Measurements from ENCODE around the gene NLN. TPM values are rescaled to one million over a fixed set of nuclear protein-coding genes. Genes with fewer than 3 reads are reported as not detected.

Gene NLN
- total and polyA plus RNA-seq, 2 donors (not counting 1 experiment from before 2014, with no cell fraction given) = 29.2 to 33.7 TPM

DNA sequence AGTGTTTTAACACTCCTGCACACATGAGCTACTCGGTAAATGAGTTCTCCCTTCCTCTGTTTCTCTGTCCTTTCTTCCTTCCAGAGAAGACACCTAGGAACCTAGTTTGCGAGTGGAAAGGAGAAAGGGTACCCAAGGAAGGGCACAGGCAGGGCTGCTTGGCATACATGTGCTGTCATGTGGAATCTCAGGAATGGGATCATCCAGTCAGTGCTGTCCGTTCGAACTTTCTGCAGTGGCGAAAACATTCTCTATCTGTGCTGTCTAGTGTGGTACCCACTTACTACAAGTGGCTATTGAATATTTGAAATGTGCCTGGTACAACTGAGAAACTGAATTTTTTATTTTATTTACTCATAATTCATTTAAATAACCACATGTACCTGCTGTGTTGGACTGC, 28.0 kb downstream of the NLN start:
- no peak overlapping the region for H3K9ac ChIP-seq (ENCODE audit: insufficient read depth, low read length)
- H3K27me3 ChIP-seq (ENCODE audit: control insufficient read depth, insufficient read depth, low read length) = no peaks in the 10 kb centered on the region
- no peaks in the 10 kb centered on the region for H4K20me1 ChIP-seq (ENCODE audit: control insufficient read depth, extremely low read depth, insufficient read depth, low read length)
- H3K4me1 ChIP-seq (ENCODE audit: control insufficient read depth, extremely low read depth, insufficient read depth, low read length) = no peaks in the 10 kb centered on the region
- no peak overlapping the region for H3K4me2 ChIP-seq (ENCODE audit: extremely low read depth, insufficient read depth, low read length)
- TF ChIP-seq, protein P1, sequence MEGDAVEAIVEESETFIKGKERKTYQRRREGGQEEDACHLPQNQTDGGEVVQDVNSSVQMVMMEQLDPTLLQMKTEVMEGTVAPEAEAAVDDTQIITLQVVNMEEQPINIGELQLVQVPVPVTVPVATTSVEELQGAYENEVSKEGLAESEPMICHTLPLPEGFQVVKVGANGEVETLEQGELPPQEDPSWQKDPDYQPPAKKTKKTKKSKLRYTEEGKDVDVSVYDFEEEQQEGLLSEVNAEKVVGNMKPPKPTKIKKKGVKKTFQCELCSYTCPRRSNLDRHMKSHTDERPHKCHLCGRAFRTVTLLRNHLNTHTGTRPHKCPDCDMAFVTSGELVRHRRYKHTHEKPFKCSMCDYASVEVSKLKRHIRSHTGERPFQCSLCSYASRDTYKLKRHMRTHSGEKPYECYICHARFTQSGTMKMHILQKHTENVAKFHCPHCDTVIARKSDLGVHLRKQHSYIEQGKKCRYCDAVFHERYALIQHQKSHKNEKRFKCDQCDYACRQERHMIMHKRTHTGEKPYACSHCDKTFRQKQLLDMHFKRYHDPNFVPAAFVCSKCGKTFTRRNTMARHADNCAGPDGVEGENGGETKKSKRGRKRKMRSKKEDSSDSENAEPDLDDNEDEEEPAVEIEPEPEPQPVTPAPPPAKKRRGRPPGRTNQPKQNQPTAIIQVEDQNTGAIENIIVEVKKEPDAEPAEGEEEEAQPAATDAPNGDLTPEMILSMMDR (conservative IDR thresholded peaks at IDR 0.05 in 1 of 2, IDR thresholded peaks at IDR 0.05 in 1 of 2; ENCODE audit: low read depth in 1 of 2, low read length in 2 of 2) = no peak
- no peak for TF ChIP-seq EZH2 (IDR thresholded peaks at IDR 0.05; ENCODE audit: low read length, missing control alignments)
- H3K36me3 ChIP-seq (ENCODE audit: control insufficient read depth, insufficient read depth, low read length) = no peaks in the 10 kb centered on the region
- peaks cover 2% of the 10 kb centered on the region for H3K79me2 ChIP-seq (ENCODE audit: control insufficient read depth, insufficient read depth, low read length)
- no peak overlapping the region for H2AFZ ChIP-seq (ENCODE audit: low read length)
- no peak overlapping the region for H3K4me3 ChIP-seq (replicated peaks in 1 of 4; ENCODE audit: control extremely low read depth in 1 of 4, insufficient read depth in 1 of 4, low read depth in 3 of 4, low read length in 4 of 4)
- no peak for DNase-seq (ENCODE audit: low read depth in 2 of 2)
- no peak overlapping the region for H3K27ac ChIP-seq (ENCODE audit: insufficient read depth, low read length)
- H3K9me3 ChIP-seq (ENCODE audit: control insufficient read depth, insufficient read depth, low read depth, low read length) = no peaks in the 10 kb centered on the region

DNA sequence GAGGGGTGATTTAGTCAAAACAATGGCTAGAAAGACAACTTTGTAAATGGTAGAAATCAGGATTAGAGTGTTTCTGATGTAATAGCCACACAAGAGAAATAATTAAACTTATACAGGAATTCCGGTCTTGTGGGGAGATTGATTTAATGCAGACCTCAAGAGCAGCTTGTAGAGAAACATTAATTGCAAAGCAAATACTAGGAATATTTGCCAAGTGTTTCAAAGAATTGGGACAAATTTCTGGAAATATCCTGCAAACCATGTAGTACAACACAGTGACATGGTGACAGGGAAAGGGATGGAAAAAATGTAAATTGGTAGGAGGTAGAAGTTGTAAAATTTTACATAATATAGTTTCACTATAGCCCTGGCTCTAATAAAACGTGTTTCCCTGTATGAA, 28.9 kb downstream of the NLN start:
- Histone ChIP-seq H3K4me1 (ENCODE audit: control insufficient read depth, extremely low read depth, insufficient read depth, low read length) (no peaks in the 10 kb centered on the region), H2AFZ (ENCODE audit: low read length) (no peak overlapping the region), H4K20me1 (ENCODE audit: control insufficient read depth, extremely low read depth, insufficient read depth, low read length) (no peaks in the 10 kb centered on the region), H3K79me2 (ENCODE audit: control insufficient read depth, insufficient read depth, low read length) (no peaks in the 10 kb centered on the region), H3K36me3 (ENCODE audit: control insufficient read depth, insufficient read depth, low read length) (no peaks in the 10 kb centered on the region), H3K4me2 (ENCODE audit: extremely low read depth, insufficient read depth, low read length) (no peak overlapping the region), H3K9me3 (ENCODE audit: control insufficient read depth, insufficient read depth, low read depth, low read length) (no peaks in the 10 kb centered on the region), H3K4me3 (replicated peaks in 1 of 4; ENCODE audit: control extremely low read depth in 1 of 4, insufficient read depth in 1 of 4, low read depth in 3 of 4, low read length in 4 of 4) (no peak overlapping the region), H3K27ac (ENCODE audit: insufficient read depth, low read length) (no peak overlapping the region), H3K9ac (ENCODE audit: insufficient read depth, low read length) (no peak overlapping the region), H3K27me3 (ENCODE audit: control insufficient read depth, insufficient read depth, low read length) (no peaks in the 10 kb centered on the region)
- no peak for TF ChIP-seq EZH2 (IDR thresholded peaks at IDR 0.05; ENCODE audit: low read length, missing control alignments)
- TF ChIP-seq, protein P1 (conservative IDR thresholded peaks at IDR 0.05 in 1 of 2, IDR thresholded peaks at IDR 0.05 in 1 of 2; ENCODE audit: low read depth in 1 of 2, low read length in 2 of 2) = no peak
- DNase-seq (ENCODE audit: low read depth in 2 of 2) = no peak

DNA sequence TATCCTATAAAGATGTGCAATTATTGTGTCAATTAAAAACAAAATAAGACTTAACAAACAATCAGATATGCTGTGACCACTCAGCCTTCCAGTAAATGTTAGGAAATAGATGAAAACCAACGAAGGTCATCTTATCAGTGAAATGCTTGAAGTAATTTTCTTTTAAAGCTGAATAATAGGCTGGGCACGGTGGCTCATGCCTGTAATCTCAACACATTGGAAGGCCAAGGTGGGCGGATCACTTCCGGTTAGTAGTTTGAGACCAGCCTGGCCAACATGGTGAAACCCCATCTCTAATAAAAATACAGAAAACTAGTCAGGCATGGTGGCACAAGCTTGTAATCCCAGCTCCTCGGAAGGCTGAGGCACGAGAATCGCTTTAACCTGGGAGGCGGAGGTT, 31.2 kb downstream of the NLN start:
- Histone ChIP-seq H3K27ac (ENCODE audit: insufficient read depth, low read length) (no peak overlapping the region), H4K20me1 (ENCODE audit: control insufficient read depth, extremely low read depth, insufficient read depth, low read length) (no peaks in the 10 kb centered on the region), H3K9me3 (ENCODE audit: control insufficient read depth, insufficient read depth, low read depth, low read length) (no peaks in the 10 kb centered on the region), H3K9ac (ENCODE audit: insufficient read depth, low read length) (no peak overlapping the region), H3K27me3 (ENCODE audit: control insufficient read depth, insufficient read depth, low read length) (no peaks in the 10 kb centered on the region), H3K36me3 (ENCODE audit: control insufficient read depth, insufficient read depth, low read length) (no peaks in the 10 kb centered on the region), H2AFZ (ENCODE audit: low read length) (no peak overlapping the region), H3K79me2 (ENCODE audit: control insufficient read depth, insufficient read depth, low read length) (no peaks in the 10 kb centered on the region), H3K4me3 (replicated peaks in 1 of 4; ENCODE audit: control extremely low read depth in 1 of 4, insufficient read depth in 1 of 4, low read depth in 3 of 4, low read length in 4 of 4) (no peak overlapping the region), H3K4me2 (ENCODE audit: extremely low read depth, insufficient read depth, low read length) (no peak overlapping the region), H3K4me1 (ENCODE audit: control insufficient read depth, extremely low read depth, insufficient read depth, low read length) (no peaks in the 10 kb centered on the region)
- TF ChIP-seq, protein P1 (conservative IDR thresholded peaks at IDR 0.05 in 1 of 2, IDR thresholded peaks at IDR 0.05 in 1 of 2; ENCODE audit: low read depth in 1 of 2, low read length in 2 of 2) = no peak
- TF ChIP-seq EZH2 (IDR thresholded peaks at IDR 0.05; ENCODE audit: low read length, missing control alignments) = no peak
- DNase-seq (ENCODE audit: low read depth in 2 of 2) = peak in 1 of 2 donors; percentile 36

Measured in fibroblast of lung (primary cell).